ENCODE data around the gene LRMDA. TPM values are rescaled to one million over a fixed set of nuclear protein-coding genes. Genes with fewer than 3 reads are reported as not detected.

The LRMDA gene
- total and polyA plus RNA-seq, 2 of the 4 experiments (the other 2 are of a cell fraction), result 0.07 TPM; not detected in 1

DNA sequence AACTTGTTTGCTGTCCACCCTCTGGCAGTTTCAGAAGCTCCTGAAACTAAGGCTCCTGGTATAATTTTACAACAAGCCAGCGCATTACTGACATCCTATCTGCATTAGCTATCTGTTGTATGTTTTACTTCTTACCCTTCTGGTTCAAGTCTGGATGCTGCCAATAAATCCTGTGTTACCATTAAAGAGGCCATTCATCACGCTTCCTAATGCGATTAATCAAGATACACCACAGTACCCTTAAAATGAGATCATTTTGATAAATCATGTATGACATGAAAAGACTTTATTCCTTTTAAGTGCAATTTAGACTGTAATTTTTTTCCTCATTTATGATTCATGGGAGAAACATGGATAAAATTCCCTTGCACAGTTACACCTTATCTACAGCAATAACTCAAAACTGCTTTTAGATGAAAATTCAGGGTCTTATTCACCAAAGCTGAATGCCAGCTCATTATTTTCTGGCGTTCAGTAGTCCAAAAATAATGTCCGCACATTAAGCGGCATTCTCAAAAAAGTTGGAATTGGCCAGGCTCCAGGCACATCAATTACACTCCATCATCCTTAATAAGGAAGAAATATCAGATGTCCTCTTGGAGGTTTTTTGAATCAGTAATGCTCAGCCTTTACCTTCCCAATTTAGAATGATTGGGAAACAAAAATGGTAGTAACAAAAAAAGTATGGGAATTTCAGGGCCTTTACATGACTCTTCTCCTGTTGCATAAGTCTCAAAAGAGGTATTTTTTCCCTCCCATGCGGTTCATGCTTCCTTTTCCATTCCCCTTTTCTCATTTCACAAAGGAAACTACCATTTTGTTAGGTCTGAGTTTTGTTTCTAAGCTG lies 878.5 kb downstream of the LRMDA start:
- Histone ChIP-seq H2AK9ac (replicated peaks; ENCODE audit: low read depth, low read length, poor library complexity) (no peak overlapping the region), H4K8ac (ENCODE audit: low read depth in 2 of 2, low read length in 2 of 2) (no peak overlapping the region), H3K9me3 (ENCODE audit: control insufficient read depth, insufficient read depth, low read length) (no peaks in the 10 kb centered on the region), H2AK5ac (ENCODE audit: low read depth, low read length) (no peak overlapping the region), H3K56ac (ENCODE audit: extremely low read depth, insufficient read depth, low read length) (no peak overlapping the region), H3K23ac (ENCODE audit: low read depth, low read length) (no peak overlapping the region), H3K27ac (ENCODE audit: insufficient read depth, low read length) (no peak overlapping the region), H2BK5ac (ENCODE audit: low read depth, low read length, poor library complexity, severe bottlenecking) (no peak overlapping the region), H3K36me3 (ENCODE audit: control insufficient read depth, insufficient read depth, low read length) (no peaks in the 10 kb centered on the region), H4K5ac (ENCODE audit: low read depth, low read length) (peak overlapping the region; percentile 28; the same call in 1 of the 2 replicates), H4K91ac (ENCODE audit: insufficient read depth, low read depth, low read length) (no peak overlapping the region), H2AFZ (replicated peaks; ENCODE audit: low read length, poor library complexity) (no peak overlapping the region), H3K4me3 (ENCODE audit: insufficient read depth, low read depth, low read length) (no peak overlapping the region), H2BK20ac (ENCODE audit: low read depth, low read length) (no peak overlapping the region; the same call in 1 of the 2 replicates), H2BK15ac (ENCODE audit: low read depth, low read length) (peak overlapping the region; percentile 20; the same call in 1 of the 3 replicates), H3K4ac (ENCODE audit: low read depth, low read length) (no peak overlapping the region), H3K14ac (replicated peaks; ENCODE audit: low read depth, low read length) (no peak overlapping the region), H4K20me1 (ENCODE audit: insufficient read depth, low read length) (no peaks in the 10 kb centered on the region), H3K9me1 (ENCODE audit: insufficient read depth, low read length) (no peaks in the 10 kb centered on the region), H3K79me1 (ENCODE audit: low read depth in 1 of 2, low read length in 2 of 2) (no peaks in the 10 kb centered on the region), H3K9ac (ENCODE audit: low read depth, low read length) (no peak overlapping the region), H2BK120ac (ENCODE audit: low read depth, low read length) (peak overlapping the region; percentile 48; the same call in 1 of the 2 replicates), H3K4me2 (ENCODE audit: low read depth, low read length) (no peak overlapping the region), H3K27me3 (ENCODE audit: control insufficient read depth, insufficient read depth, low read length) (0 out of 2 replicates have a peak, but pooled peaks cover 2% of the 10 kb centered on the region), H3K4me1 (ENCODE audit: control insufficient read depth, insufficient read depth, low read length) (peaks cover 9% of the 10 kb centered on the region), H3K18ac (ENCODE audit: low read depth, low read length) (peak overlapping the region; percentile 60; the same call in 1 of the 2 replicates)
- DNase-seq, result peak; percentile 32
- no TSS peak for BruUV-seq (replicated peaks)
- in situ Hi-C loops (cut with MboI; ENCODE audit: low sequenced_read_pairs) (loop anchor here (5.0 to 10.0 kb wide), 2 partner anchors 237 to 905 kb away; partner anchors contain the start of gene ZNF503), intact Hi-C loops (cut with micrococcal nuclease) (loop anchor here (2.0 to 10.0 kb wide), 3 partner anchors 395 to 909 kb away; partner anchors contain the start of gene ZNF503), dilution Hi-C loops (cut with HindIII; ENCODE audit: low sequenced_read_pairs, unreplicated experiment) (no loop called here)
- ChIA-PET POLR2A (ENCODE audit: unreplicated experiment) (no interaction called here), CTCF (interaction anchor here (0.6 to 1.3 kb wide), 2 partner anchors 26 to 569 kb away, joined by 3 to 6 read pairs; no protein-coding TSS in a partner anchor)
- TF ChIP-seq NFE2L2 (IDR thresholded peaks at IDR 0.05; ENCODE audit: low read depth, low read length), result no peak
- peak; percentile 8; the same call in 1 of the 2 replicates for TF ChIP-seq CEBPB (IDR thresholded peaks at IDR 0.05; ENCODE audit: low read depth, low read length)
- ATAC-seq (ENCODE audit: low read depth), result no peak
- WGBS, 2 experiments (ENCODE audit: extremely low coverage in 2 of 2, insufficient read length in 1 of 2), result no CpG with 5 or more reads among the region's 7 CpGs

Measured in IMR-90 (cell line).